DND-41 (cell line): ENCODE data around the gene ZNF254.

Experiments
- CTCF ChIP-seq: IDR thresholded peaks from 2 replicates; pipeline ENCODE4 v1.5.1; 2012; ENCODE audit warnings: borderline replicate concordance, low read length, moderate library complexity, mild to moderate bottlenecking; ENCODE audit not compliant: poor library complexity, severe bottlenecking; ENCODE audit errors: extremely low read depth
- EZH2 ChIP-seq: IDR thresholded peaks from 3 replicates; pipeline ENCODE4 v1.6.1; 2012; ENCODE audit warnings: borderline replicate concordance, low read depth, mild to moderate bottlenecking, moderate library complexity, low read length, inconsistent platforms; ENCODE audit not compliant: severe bottlenecking

GRCh38 chr19:24177686-24178085 lies 90.7 kb downstream of the ZNF254 start:
- TF ChIP-seq CTCF (no peak), EZH2 (no peak)
